ES-I3 (cell line): ENCODE measurements around the gene TUBGCP6.

Experiments used
- H3K36me3 ChIP-seq: 2 replicates; pipeline ENCODE4 v1.6.1; 2013; ENCODE audit warnings: mild to moderate bottlenecking, low read length, control low read depth, moderate library complexity; ENCODE audit not compliant: insufficient read depth
- H3K4me1 ChIP-seq: 2 replicates; pipeline ENCODE4 v1.6.1; 2013; ENCODE audit warnings: mild to moderate bottlenecking, control low read depth, low read length; ENCODE audit not compliant: insufficient read depth
- H3K9ac ChIP-seq: 2 replicates; pipeline ENCODE4 v1.6.1; 2013; ENCODE audit warnings: low read depth, mild to moderate bottlenecking, low read length, moderate library complexity
- H3K9me3 ChIP-seq: 2 replicates; pipeline ENCODE4 v1.6.1; 2013; ENCODE audit warnings: mild to moderate bottlenecking, low read length, moderate library complexity; ENCODE audit not compliant: control insufficient read depth, insufficient read depth

The TUBGCP6 gene

GRCh38 chr22:50284479-50284878, 39.7 kb upstream of the TUBGCP6 start:
- Histone ChIP-seq H3K36me3 (peaks cover 14% of the 10 kb centered on the region), H3K9ac (no peak overlapping the region), H3K4me1 (no peaks in the 10 kb centered on the region), H3K9me3 (no peaks in the 10 kb centered on the region)

- Histone ChIP-seq H3K9me3 (no peaks in the 10 kb centered on the region), H3K4me1 (no peaks in the 10 kb centered on the region), H3K36me3 (peaks cover 13% of the 10 kb centered on the region), H3K9ac (no peak overlapping the region)
These were observed 39.0 kb upstream of the TUBGCP6 start for GRCh38 chr22:50283821-50284220.

GRCh38 chr22:50282361-50283155, 37.7 kb upstream of the TUBGCP6 start:
- Histone ChIP-seq H3K36me3 (peaks cover 15% of the 10 kb centered on the region), H3K9ac (no peak overlapping the region), H3K4me1 (no peaks in the 10 kb centered on the region)

GRCh38 chr22:50281957-50282356, 37.1 kb upstream of the TUBGCP6 start:
- no peaks in the 10 kb centered on the region for H3K9me3 ChIP-seq
- no peaks in the 10 kb centered on the region for H3K4me1 ChIP-seq
- H3K36me3 ChIP-seq, result peaks cover 19% of the 10 kb centered on the region
- no peak overlapping the region for H3K9ac ChIP-seq

More at GRCh38 chr22:50282361-50283155, 37.7 kb upstream of the TUBGCP6 start:
- H3K9me3 ChIP-seq, result no peaks in the 10 kb centered on the region

DNA sequence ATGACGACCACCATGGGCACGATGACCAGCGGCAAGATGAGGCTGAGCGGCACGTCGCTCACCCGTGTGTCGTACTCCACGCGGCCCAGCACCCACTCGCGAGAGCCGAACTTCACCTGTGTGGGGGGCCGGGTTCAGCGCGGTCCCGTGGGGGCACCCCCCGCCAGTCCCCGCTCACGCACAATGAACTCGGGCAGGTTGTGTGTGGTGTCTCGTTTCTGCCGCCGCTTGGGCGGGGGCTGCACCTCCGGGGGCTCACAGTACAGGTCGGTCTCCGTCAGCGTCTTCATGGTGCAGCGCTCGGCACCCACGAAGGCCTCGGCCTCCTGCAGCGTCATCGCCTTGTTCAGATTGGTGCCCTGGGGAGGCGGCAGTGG, 36.5 kb upstream of the TUBGCP6 start:
- peaks cover 4% of the 10 kb centered on the region; the same call in 1 of the 2 replicates for H3K9me3 ChIP-seq
- H3K36me3 ChIP-seq, result peaks cover 19% of the 10 kb centered on the region
- no peaks in the 10 kb centered on the region for H3K4me1 ChIP-seq
- no peak overlapping the region for H3K9ac ChIP-seq

DNA sequence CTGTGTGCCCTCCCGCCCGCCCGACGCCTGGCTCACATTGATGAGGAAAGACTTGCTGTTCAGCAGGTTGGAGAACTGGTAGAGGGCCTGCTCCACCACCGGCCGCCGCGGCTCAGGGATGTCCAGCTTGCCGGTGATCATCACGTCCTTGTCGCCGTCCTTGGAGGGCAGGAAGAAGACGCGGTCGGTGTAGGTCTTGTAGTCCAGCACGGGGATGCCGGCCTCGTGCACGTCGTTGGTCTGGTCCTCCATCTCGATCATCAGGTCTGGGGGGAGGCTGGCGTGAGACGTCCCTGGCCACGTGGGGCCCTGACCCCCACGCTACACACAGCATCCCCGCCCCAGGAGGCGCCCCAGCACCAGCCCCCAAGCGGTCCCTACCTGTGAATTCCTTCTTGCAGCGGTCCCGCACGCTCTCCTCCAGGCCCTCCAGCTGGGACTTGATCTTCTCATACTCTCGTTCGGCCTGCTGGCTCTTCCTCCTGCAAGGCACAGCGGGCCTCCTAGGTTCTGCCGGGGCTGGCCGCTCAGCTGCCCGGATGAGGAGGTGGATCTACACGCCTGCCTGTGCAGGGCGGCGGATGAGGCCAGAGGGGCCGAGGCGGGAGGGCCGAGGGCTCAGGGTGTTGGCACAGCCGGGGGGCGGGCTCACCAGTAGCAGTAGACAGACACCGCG, 36.0 kb upstream of the TUBGCP6 start:
- Histone ChIP-seq H3K36me3 (peaks cover 19% of the 10 kb centered on the region), H3K9ac (no peak overlapping the region), H3K4me1 (no peaks in the 10 kb centered on the region), H3K9me3 (peaks cover 7% of the 10 kb centered on the region; the same call in 1 of the 2 replicates)

GRCh38 chr22:50280022-50280707, 35.3 kb upstream of the TUBGCP6 start:
- H3K4me1 ChIP-seq, result no peaks in the 10 kb centered on the region
- H3K36me3 ChIP-seq, result peaks cover 24% of the 10 kb centered on the region
- H3K9me3 ChIP-seq, result peaks cover 8% of the 10 kb centered on the region; the same call in 1 of the 2 replicates
- no peak overlapping the region for H3K9ac ChIP-seq

DNA sequence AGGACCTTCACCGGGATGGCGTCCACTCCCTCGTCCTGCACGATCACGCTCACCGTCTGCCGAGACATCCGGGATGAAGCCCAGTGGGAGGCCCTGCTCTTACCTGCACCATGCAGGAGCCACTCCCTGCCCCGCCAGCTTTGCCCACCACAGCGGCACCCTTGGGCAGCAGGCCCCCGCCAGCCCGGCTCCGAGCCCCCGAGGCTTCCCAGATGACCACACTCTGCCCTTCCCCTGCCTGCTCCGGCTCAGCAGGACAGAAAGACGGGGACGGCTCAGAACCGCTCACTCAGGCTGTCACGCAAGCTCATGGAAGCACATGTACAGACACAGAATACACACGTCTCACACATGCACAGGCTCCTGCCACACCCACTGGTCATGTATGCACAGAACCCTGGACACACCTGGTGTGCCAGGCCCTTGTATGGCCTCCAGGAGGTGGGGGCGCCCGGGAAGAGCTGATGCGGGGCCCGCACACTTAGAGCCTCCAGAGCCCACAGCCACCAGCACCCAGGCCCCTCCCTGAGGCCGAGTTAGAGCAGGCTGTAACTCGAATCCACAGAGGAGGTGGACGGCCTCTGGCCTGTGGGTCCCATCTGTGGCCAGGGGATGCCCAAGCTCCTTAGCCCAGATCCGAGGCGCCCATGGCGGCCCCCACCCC, 34.3 kb upstream of the TUBGCP6 start:
- Histone ChIP-seq H3K4me1 (no peaks in the 10 kb centered on the region), H3K9ac (no peak overlapping the region), H3K36me3 (peaks cover 24% of the 10 kb centered on the region), H3K9me3 (peaks cover 8% of the 10 kb centered on the region; the same call in 1 of the 2 replicates)

- Histone ChIP-seq H3K36me3 (peaks cover 24% of the 10 kb centered on the region), H3K9me3 (peaks cover 8% of the 10 kb centered on the region; the same call in 1 of the 2 replicates), H3K9ac (no peak overlapping the region), H3K4me1 (no peaks in the 10 kb centered on the region)
These were observed 33.6 kb upstream of the TUBGCP6 start for GRCh38 chr22:50278461-50278860.

- peaks cover 24% of the 10 kb centered on the region for H3K36me3 ChIP-seq
- H3K4me1 ChIP-seq, result no peaks in the 10 kb centered on the region
- H3K9ac ChIP-seq, result no peak overlapping the region
- peaks cover 8% of the 10 kb centered on the region; the same call in 1 of the 2 replicates for H3K9me3 ChIP-seq
These were observed 32.9 kb upstream of the TUBGCP6 start for GRCh38 chr22:50277761-50278160.

GRCh38 chr22:50276143-50276542, 31.3 kb upstream of the TUBGCP6 start:
- Histone ChIP-seq H3K4me1 (no peaks in the 10 kb centered on the region; the same call in 1 of the 2 replicates), H3K9me3 (peaks cover 8% of the 10 kb centered on the region; the same call in 1 of the 2 replicates), H3K36me3 (peaks cover 24% of the 10 kb centered on the region), H3K9ac (no peak overlapping the region)

- Histone ChIP-seq H3K9ac (no peak overlapping the region), H3K9me3 (peaks cover 8% of the 10 kb centered on the region; the same call in 1 of the 2 replicates), H3K36me3 (peaks cover 24% of the 10 kb centered on the region)
These were observed 30.6 kb upstream of the TUBGCP6 start for GRCh38 chr22:50275181-50276055.

DNA sequence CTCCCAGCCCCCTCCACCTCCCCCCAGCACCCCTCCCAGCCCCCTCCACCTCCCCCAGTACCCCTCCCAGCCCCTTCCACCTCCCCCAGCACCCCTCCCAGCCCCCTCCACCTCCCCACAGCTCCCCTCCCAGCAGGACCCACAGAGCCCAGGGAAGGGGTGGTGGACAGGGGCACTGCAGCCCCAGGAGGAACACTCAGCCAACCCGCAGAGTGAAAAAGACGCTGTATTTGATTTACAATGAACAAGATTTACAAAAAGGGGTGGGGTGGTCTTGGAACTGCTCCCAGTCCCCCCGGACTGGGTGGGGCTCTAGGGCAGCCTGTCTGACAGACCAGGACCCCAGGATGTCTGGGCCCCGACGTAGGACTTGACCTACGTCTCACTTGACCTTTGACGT, 29.9 kb upstream of the TUBGCP6 start:
- Histone ChIP-seq H3K9ac (no peak overlapping the region), H3K9me3 (peaks cover 8% of the 10 kb centered on the region; the same call in 1 of the 2 replicates), H3K36me3 (peaks cover 21% of the 10 kb centered on the region), H3K4me1 (no peaks in the 10 kb centered on the region; the same call in 1 of the 2 replicates)

More at GRCh38 chr22:50275181-50276055, 30.6 kb upstream of the TUBGCP6 start:
- no peaks in the 10 kb centered on the region; the same call in 1 of the 2 replicates for H3K4me1 ChIP-seq
